SU-DHL-6 (cell line): ENCODE results near the gene PARP2.

ENCODE experiments used
- H2AFZ ChIP-seq: fragments of 200-600 bp; sonication (generic); 2 replicates; pipeline ENCODE4 v1.6.1; 2014; ENCODE audit warnings: low read depth, mild to moderate bottlenecking, moderate library complexity, mixed read lengths, antibody characterized with exemption, low read length; ENCODE audit not compliant: severe bottlenecking
- H3F3A ChIP-seq: fragments of 200-600 bp; shearing (Covaris generic); 2 replicates; pipeline ENCODE4 v1.6.0; 2016; ENCODE audit warnings: antibody characterized with exemption, mild to moderate bottlenecking; ENCODE audit not compliant: insufficient read depth
- H3K27ac ChIP-seq: fragments of 200-600 bp; sonication (generic); 2 replicates; pipeline ENCODE4 v1.5.1; 2016; ENCODE audit warnings: low read depth, mild to moderate bottlenecking, low read length, moderate library complexity, mixed read lengths
- H3K27me3 ChIP-seq: fragments of 200-600 bp; sonication (generic), shearing (Covaris generic); 2 replicates; pipeline ENCODE4 v1.6.0; 2014; ENCODE audit warnings: mild to moderate bottlenecking, low read length
- H3K36me3 ChIP-seq: fragments of 200-600 bp; sonication (generic); 2 replicates; pipeline ENCODE4 v1.6.1; 2014; ENCODE audit warnings: mild to moderate bottlenecking, low read length, mixed read lengths
- H3K4me2 ChIP-seq: fragments of 300-600, 200-600 bp; shearing (Covaris generic), sonication (generic); 2 replicates; pipeline ENCODE4 v1.6.0; 2014; ENCODE audit warnings: low read length, low read depth, mild to moderate bottlenecking; ENCODE audit not compliant: poor library complexity, severe bottlenecking
- H3K4me3 ChIP-seq: fragments of 200-600 bp; sonication (generic); 2 replicates; pipeline ENCODE4 v1.5.1; 2014; ENCODE audit warnings: antibody characterized with exemption, low read length, mild to moderate bottlenecking, mixed read lengths; ENCODE audit not compliant: insufficient read depth, poor library complexity, severe bottlenecking
- H3K79me2 ChIP-seq: fragments of 200-600 bp; sonication (generic); 2 replicates; pipeline ENCODE4 v1.6.1; 2014; ENCODE audit warnings: mild to moderate bottlenecking, low read length, moderate library complexity; ENCODE audit not compliant: insufficient read depth
- H3K9ac ChIP-seq: fragments of 200-600 bp; sonication (generic); 2 replicates; pipeline ENCODE4 v1.7.0; 2014; ENCODE audit warnings: mild to moderate bottlenecking, low read length
- H3K9me2 ChIP-seq: fragments of 200-600 bp; sonication (generic); replicated peaks from 2 replicates; pipeline ENCODE4 v1.6.1; 2014; ENCODE audit warnings: low read length; ENCODE audit not compliant: insufficient read depth
- H3K9me3 ChIP-seq: fragments of 200-600 bp; sonication (generic); 2 replicates; pipeline ENCODE4 v1.6.1; 2014; ENCODE audit warnings: low read length, mixed read lengths; ENCODE audit not compliant: insufficient read depth
- H4K20me1 ChIP-seq: fragments of 200-600 bp; sonication (generic); 2 replicates; pipeline ENCODE4 v1.6.1; 2014; ENCODE audit warnings: low read depth, mild to moderate bottlenecking, antibody characterized with exemption, low read length, moderate library complexity, mixed read lengths
- EZH2phosphoT487 ChIP-seq: fragments of 200-600 bp; sonication (generic), shearing (Covaris generic); conservative IDR thresholded peaks from 2 replicates; pipeline ENCODE4 v1.6.1; 2018; ENCODE audit warnings: mild to moderate bottlenecking, antibody characterized with exemption, low read length, moderate library complexity, mixed read lengths
- TF ChIP-seq, protein P1 (sequence below): fragments of 200-600 bp; sonication (generic); IDR thresholded peaks from one replicate; pipeline ENCODE4 v1.5.1; 2017; ENCODE audit warnings: antibody characterized with exemption, mild to moderate bottlenecking, low read length, moderate library complexity; ENCODE audit not compliant: insufficient read depth, poor library complexity, severe bottlenecking

Gene PARP2

DNA sequence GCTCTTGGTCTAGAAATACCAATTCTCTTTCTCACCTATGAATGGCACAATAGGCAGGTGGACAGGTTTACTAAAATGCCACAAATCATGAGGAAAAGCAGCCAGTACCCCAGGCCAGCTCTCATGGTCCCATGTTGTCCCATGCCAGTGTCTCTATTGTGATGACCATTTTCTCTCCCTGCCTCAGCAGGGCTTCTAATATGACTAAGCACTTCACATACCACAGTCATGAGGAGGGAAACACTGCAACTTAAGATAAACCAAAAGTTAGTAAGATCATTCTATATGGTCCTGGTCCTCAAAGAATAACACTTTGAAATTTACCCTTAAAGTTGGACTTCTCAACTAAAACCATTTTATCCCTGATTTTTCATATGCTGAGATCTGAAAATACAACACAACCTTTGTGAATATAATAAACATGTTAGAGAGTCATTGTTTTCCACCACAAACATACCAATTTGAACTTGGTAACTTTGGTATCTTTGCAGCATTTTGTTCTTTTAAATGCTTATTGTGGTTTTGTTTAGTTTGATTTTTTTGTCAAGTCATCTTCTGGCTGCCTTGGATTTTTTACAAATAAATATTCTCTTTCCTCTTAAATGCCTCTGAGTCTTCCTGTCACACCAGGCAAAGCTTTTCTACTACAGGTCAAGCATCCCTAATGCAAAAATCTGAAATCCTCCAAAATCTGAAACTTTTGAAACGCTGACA, 41.2 kb upstream of the PARP2 start:
- no peak for TF ChIP-seq EZH2phosphoT487
- TF ChIP-seq, protein P1, sequence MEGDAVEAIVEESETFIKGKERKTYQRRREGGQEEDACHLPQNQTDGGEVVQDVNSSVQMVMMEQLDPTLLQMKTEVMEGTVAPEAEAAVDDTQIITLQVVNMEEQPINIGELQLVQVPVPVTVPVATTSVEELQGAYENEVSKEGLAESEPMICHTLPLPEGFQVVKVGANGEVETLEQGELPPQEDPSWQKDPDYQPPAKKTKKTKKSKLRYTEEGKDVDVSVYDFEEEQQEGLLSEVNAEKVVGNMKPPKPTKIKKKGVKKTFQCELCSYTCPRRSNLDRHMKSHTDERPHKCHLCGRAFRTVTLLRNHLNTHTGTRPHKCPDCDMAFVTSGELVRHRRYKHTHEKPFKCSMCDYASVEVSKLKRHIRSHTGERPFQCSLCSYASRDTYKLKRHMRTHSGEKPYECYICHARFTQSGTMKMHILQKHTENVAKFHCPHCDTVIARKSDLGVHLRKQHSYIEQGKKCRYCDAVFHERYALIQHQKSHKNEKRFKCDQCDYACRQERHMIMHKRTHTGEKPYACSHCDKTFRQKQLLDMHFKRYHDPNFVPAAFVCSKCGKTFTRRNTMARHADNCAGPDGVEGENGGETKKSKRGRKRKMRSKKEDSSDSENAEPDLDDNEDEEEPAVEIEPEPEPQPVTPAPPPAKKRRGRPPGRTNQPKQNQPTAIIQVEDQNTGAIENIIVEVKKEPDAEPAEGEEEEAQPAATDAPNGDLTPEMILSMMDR: no peak
- no peaks in the 10 kb centered on the region for H3K9me2 ChIP-seq
- H3K9me3 ChIP-seq: no peaks in the 10 kb centered on the region
- no peaks in the 10 kb centered on the region for H4K20me1 ChIP-seq
- peaks cover 25% of the 10 kb centered on the region; the same call in 1 of the 2 replicates for H3K79me2 ChIP-seq
- H3K4me2 ChIP-seq: no peak overlapping the region
- peaks cover 5% of the 10 kb centered on the region; the same call in 1 of the 2 replicates for H3F3A ChIP-seq
- H3K4me3 ChIP-seq: no peak overlapping the region
- H3K27me3 ChIP-seq: no peaks in the 10 kb centered on the region
- H3K9ac ChIP-seq: no peak overlapping the region
- H2AFZ ChIP-seq: no peak overlapping the region
- peaks cover 5% of the 10 kb centered on the region; the same call in 1 of the 2 replicates for H3K36me3 ChIP-seq
- H3K27ac ChIP-seq: no peak overlapping the region

DNA sequence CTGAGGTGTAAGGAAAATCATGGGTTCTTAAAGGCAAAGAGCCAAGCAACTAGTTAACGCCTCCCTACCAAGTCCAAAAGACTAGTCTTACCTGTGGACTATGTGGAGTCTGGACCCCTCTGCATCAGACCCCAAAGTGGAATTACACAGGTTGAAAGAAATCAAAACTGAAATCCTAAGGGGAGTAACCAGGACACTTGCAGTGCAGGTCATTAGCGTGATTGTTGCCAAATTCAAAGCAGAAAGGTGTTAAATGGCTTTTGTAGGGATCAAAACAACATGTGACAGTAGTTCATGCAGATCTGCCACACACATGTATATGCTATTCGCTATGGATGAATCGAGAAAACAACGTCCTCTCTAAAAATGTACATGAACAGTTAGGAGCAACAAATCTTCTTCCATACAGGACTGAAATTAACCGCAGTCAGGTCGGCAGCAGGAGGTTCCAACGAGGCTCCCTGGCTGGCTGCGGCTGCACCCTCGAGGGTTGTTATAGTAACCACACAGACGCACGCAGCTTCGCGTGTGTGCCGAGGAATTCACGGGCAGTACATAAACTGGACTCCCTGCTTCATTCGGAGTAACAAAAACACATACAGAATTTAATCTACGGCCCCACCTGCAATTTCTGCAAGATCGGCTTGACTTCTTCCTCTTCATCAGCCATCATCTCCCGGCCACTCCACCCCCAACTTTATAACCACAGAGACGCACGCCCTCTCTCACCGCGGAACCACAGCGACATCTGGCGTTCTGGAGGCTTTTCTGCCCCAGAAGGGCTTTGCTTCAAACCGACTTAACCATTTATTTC, 38.0 kb upstream of the PARP2 start, which contains the start of gene TTC5:
TTC5 (minus strand) TSS at position 687 of the 814 bp plus-strand sequence; CDS start at position 673, 14 bp downstream.
- H3K9me3 ChIP-seq: no peaks in the 10 kb centered on the region

DNA sequence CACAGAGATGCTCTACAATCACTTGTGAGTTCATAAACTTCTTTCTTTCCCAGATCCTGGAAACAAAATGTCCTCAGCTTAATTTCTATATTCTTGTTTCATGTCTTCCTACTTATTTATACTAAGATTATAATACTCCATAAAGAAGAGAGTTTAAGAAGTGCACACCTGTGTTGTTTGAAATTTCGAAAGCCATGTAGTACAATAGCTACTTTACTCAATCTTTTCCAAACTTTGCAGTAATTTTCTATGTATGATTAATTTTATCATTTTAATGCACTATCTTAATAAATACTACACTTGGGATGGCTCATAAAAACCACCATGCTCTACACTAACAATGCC, 37.4 kb upstream of the PARP2 start:
- Histone ChIP-seq H3K4me2 (peak overlapping the region; percentile 17), H3K9ac (no peak overlapping the region), H4K20me1 (no peaks in the 10 kb centered on the region), H2AFZ (no peak overlapping the region), H3K27me3 (no peaks in the 10 kb centered on the region), H3K9me2 (no peaks in the 10 kb centered on the region), H3K36me3 (no peaks in the 10 kb centered on the region), H3K9me3 (no peaks in the 10 kb centered on the region), H3K4me3 (no peak overlapping the region), H3K27ac (no peak overlapping the region), H3K79me2 (peaks cover 25% of the 10 kb centered on the region; the same call in 1 of the 2 replicates), H3F3A (peaks cover 12% of the 10 kb centered on the region; the same call in 1 of the 2 replicates)
- TF ChIP-seq, protein P1: no peak
- TF ChIP-seq EZH2phosphoT487: no peak

More for the DNA sequence above, 38.0 kb upstream of the PARP2 start, which contains the start of gene TTC5:
- Histone ChIP-seq H4K20me1 (no peaks in the 10 kb centered on the region), H3K4me2 (peak within 1 kb of the TSS; percentile 84), H3K79me2 (peaks cover 25% of the 10 kb centered on the region; the same call in 1 of the 2 replicates), H3K27ac (0 out of 2 replicates have a peak within 1 kb of the TSS, but pooled peaks have one; percentile 6), H2AFZ (peak within 1 kb of the TSS; percentile 82), H3K9me2 (no peaks in the 10 kb centered on the region), H3F3A (peaks cover 12% of the 10 kb centered on the region; the same call in 1 of the 2 replicates), H3K27me3 (no peaks in the 10 kb centered on the region), H3K4me3 (peak within 1 kb of the TSS; percentile 72), H3K36me3 (no peaks in the 10 kb centered on the region), H3K9ac (peak within 1 kb of the TSS; percentile 63)
- no peak for TF ChIP-seq EZH2phosphoT487
- TF ChIP-seq, protein P1: peak; percentile 89
